GM19452 (cell line): ENCODE measurements around the gene ALG8.

Source experiments
- ATAC-seq: cut with Tn5 transposase; IDR thresholded peaks from one replicate; pipeline ENCODE4 v1.9.1; 2021; ENCODE audit not compliant: unreplicated experiment

Gene ALG8

GRCh38 chr11:78161346-78161745, 21.9 kb upstream of the ALG8 start:
- no peak for ATAC-seq

DNA sequence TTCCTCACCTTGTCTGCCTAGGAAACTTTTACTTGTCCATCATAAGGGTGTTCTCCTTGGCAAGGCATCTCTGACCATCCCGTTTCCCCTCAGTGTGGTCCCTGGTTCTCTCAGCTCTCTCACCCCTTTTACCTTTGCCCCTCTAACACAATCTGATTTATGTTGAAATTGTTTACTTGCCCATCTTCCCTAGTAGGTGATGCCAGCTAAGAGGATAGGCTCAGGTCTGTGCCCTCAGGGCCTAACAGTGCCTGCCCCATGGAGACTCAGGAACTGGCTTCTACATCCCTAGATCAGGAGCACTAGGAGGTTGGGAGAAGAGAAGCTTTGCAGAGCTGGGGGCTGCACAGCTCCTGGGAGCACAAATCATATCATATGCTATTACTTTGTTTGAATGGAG, 21.1 kb upstream of the ALG8 start:
- ATAC-seq = no peak

- ATAC-seq = no peak
These were observed 19.7 kb upstream of the ALG8 start for GRCh38 chr11:78158987-78159652.

DNA sequence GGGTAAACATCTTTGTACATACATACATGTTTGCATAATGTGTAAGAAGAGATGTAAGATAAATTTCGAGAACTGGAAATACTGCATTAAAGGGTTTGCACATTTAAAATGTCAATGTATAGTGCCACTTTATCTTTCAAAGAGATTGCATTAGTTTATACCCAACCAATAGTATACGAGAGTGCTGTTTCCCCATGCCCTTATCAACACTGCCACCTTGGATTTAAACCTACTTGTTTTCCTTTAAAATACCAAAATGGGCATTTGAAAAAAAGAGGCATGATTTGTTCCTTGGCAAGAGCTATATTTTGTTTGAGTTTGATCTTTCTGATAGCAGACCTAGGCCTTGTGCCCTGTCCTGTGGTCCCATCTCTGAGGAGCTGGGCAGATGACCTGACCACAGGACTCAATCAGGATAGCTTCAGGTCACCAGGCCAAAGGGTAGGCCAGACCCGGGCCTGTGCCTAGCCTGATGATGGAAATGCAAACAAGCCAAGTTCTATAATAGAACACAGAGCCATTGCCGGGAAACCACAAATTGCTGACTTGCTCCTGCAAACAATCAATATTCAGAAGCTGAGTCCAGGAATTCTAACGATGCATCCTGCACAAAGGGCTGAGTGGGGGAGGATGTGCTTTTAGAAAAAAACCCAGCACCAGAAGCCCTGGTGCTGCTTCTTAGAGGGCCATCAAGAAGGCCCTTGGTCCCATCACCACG, 16.9 kb upstream of the ALG8 start:
- no peak for ATAC-seq

DNA sequence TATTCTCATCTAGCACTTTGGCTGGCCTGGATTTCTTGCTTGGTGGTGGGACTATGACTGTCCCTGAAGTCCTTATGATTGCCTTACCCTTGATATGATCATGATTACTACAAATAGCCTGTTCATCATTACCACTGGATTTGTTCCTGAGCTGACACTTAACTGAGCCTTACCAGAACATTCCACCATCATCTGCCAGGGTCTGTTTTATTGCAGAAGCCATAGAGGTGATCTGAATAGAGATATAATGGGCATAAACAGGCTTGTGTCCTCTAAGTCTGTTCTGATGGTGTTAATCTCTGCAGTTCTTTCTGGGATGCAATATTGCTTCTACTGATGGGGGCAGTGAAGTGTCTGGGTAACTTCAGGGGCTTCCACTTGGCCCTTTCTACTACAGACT, 12.4 kb upstream of the ALG8 start:
- ATAC-seq = no peak

DNA sequence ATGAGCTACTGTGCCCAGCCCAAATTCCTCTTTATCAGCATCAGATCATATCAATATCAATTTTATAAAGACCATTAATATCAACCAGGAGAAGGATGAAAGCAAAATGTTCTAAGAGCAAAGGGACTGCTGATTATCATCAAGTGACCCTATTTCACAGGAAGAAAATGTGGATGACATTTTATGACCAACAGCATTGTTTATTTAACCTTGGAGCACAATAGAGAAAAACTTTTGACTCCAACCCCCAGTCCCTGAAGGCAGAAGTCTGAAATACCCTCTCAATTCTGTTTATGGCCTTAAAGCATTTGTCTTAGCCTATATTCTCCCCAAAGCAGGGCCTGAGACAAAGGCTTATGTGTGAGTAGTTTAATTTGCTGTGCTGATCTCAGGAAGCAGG, 11.3 kb upstream of the ALG8 start:
- no peak for ATAC-seq

- no peak for ATAC-seq
These were observed 10.9 kb upstream of the ALG8 start for GRCh38 chr11:78150346-78150745.

DNA sequence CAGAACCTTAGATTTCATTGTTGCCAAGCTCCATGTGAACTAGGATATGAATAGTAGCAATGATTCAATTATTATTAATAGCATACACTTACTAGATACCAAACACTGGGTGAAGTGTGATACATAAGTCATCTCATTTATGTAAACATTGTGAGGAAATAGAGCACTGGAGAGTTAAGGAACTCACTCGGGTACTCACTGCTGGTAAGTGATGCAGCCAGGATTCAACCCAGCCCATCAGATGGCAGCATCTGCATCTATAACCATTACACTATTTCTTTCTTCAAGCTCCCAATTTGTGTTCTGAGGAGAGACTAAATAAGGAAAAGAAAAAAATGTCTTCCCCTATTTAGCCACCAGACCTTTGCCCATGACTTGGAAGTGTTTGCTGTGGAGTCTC, 10.2 kb upstream of the ALG8 start:
- ATAC-seq = no peak

- no peak for ATAC-seq
These were observed 8.4 kb upstream of the ALG8 start for GRCh38 chr11:78147807-78148206.

GRCh38 chr11:78145511-78146025, 6.1 kb upstream of the ALG8 start:
- ATAC-seq = no peak

DNA sequence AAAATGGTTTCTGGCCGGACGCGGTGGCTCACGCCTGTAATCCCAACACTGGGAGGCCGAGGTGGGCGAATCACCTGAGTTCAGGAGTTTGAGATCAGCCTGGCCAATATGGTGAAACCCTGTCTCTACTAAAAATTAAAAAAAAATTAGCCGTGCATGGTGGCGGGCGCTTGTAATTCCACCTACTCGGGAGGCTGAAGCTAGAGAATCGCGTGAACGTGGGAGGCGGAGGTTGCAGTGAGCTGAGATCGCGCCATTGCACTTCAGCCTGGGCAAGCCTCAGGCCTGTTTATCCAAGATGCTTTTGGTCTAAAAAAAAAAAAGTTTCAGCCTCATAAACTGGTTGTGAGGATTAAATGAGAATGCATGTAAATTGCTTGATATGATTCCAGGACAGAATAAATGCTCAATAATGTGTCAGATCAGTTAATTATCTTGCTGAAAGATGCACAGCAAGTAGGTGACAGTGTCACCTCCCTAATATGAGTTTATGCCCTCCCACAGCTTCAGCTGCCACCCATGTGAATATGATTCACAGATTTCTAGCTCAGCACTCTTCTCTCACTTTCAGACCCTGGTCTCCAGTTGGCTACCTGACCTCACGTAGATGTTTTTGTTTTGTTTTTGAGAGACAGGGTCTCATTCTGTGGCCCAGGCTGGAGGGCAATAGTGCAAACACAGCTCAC, 1.1 kb upstream of the ALG8 start:
- ATAC-seq = no peak

DNA sequence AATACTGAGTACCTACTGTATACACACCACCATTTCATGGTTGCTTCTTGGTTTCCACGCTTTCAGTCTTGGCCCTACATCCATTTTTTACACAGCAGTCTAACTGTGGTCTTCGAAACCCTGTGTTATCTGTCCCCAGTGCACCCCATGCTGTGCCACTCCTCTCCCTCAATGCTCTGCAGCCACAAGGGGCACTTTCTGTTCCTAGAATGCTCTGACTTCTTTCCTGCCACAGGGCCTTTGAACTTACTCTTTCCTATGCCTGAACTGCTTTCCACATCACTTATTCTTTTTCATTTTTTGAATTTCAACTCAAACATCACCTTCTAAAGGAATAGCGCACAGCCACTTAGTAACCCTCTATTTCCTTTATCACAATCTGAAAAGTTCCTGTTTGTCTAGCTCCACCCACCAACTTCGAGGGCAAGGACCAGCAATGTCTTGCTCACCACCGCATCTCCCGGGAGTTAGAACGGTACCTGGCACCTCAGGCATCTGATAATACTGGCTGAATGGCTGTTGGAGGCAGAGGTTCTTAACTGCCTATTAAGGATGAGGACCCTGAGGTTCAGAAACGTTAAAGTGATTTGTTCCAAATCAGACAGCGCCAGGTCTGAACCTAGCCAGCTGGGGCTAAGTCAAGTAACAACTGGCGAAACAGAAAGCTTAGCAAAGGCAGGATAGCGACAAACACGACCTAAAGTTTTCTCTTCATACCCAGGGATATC, 568 bp downstream of the ALG8 start:
- ATAC-seq = peak; percentile 21

DNA sequence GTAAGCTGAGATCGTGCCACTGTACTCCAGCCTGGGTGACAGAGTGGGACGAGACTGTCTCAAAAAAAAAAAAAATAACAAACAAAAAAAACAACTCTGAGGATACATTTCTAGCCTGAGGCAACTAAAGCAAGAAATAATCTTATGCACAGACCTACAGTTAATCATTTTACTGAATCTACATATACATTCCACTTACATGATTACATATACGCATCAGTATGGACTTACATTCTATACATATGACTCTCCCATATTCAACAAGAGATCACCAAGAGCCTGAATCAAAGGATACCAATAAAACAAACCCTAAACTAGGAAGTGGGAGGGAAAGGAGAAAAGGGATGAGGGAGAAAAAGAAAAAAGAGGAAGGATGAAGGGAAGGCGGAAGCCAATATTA, 1.1 kb downstream of the ALG8 start:
- ATAC-seq = no peak

GRCh38 chr11:78132475-78132874, 7.0 kb downstream of the ALG8 start:
- ATAC-seq = no peak

- ATAC-seq = no peak
These were observed 7.5 kb downstream of the ALG8 start for GRCh38 chr11:78131956-78132355.

GRCh38 chr11:78127403-78127802, 12.0 kb downstream of the ALG8 start:
- ATAC-seq = no peak

DNA sequence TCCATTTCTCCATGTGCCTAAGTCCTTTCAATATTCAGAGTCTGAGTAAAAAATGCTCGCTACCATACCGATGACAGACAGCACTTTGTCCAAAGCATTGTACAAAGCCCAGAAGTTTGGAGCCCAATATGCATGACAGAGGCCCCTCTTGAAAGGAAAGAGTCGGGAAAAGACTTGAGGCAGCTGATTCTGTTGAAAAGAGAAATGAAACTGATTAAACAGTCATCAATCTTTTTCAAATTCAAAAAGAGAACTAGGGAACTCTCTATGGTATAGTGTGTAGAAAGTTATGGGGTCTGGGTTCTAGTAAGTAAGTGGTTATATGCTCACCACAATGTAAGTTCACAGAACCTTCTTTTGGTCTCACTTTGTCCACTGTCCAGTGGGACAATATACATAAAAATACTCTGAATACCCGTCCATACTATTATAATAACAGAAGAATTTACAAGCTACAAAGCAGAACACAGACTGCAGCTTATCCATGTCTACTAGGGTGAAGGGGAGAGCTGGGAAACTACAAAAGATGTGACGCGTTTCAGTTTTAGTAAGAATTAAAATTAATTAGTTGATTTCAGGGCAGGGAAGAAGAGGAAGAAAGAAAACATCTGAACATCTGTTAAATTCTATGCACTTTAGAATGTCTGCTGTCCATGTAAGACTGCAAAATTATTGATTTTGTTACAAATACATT, 26.7 kb downstream of the ALG8 start:
- peak; percentile 67 for ATAC-seq

DNA sequence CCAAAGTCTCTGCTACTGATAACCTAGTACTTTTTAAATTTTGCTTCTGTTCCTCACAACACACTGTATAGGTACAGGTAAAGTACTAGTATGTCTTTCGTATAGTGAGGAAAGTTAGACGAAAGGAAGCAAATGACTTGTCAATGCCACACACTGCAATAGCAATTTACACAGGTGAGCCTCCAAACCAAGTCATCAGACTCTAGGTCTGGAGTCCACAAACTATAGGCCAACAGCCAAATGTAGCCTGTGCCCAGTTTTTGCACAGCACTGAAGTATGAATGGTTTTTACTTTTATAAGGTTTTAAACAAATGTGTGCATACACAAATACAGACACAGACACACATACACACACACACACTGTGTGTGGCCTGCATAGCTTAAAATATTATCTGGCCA, 28.1 kb downstream of the ALG8 start:
- no peak for ATAC-seq

- ATAC-seq = no peak
These were observed 28.6 kb downstream of the ALG8 start for GRCh38 chr11:78110830-78111229.

DNA sequence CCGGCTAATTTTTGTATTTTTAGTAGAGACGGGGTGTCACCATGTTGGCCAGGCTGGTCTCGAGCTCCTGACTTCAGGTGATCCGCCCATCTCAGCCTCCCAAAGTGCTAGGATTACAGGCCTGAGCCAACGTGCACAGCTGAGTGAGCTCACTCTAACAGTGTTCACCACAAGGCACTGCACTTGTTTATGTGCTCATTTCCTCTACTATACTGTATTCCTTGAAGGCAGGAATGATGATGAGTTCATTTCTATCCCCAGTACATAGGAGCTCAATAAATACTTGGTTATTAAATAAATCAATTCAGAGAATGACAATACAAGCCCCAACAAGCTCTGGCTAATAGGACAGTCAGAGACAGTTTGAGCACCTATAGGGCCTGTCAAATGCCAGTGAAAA, 29.1 kb downstream of the ALG8 start:
- ATAC-seq = no peak
